Calu3 (cell line): Measurements from ENCODE around the gene CACNA1C. TPM values are rescaled to one million over a fixed set of nuclear protein-coding genes. Genes with fewer than 3 reads are reported as not detected.

Experiments
- BruUV-seq: library from RNA; stranded (reverse); fragments of 400-500 nt; replicated peaks from 2 replicates; lab custom pipeline; 2021; lab: Mats Ljungman, UMichigan
- CTCF ChIA-PET: fragments of 300-600 bp; sonication (Branson Sonifier 250); formaldehyde crosslinking; loops from one replicate; lab custom pipeline; 2022; ENCODE audit warnings: antibody characterized with exemption; lab: Charles Lee
- DNase-seq: peaks from one replicate; pipeline ENCODE4 v3.0.0; 2022
- H3K27ac Mint-ChIP-seq: one replicate; pipeline ENCODE4 v1.8.0; 2022; ENCODE audit warnings: mixed read lengths; ENCODE audit not compliant: unreplicated experiment
- H3K27me3 Mint-ChIP-seq: one replicate; pipeline ENCODE4 v1.8.0; 2022; ENCODE audit warnings: mixed read lengths; ENCODE audit not compliant: unreplicated experiment
- H3K36me3 Mint-ChIP-seq: one replicate; pipeline ENCODE4 v1.8.0; 2022; ENCODE audit warnings: mild to moderate bottlenecking, moderate library complexity, mixed read lengths; ENCODE audit not compliant: insufficient read depth, unreplicated experiment
- H3K4me1 Mint-ChIP-seq: one replicate; pipeline ENCODE4 v1.8.0; 2022; ENCODE audit warnings: mild to moderate bottlenecking, low read depth, mixed read lengths; ENCODE audit not compliant: unreplicated experiment
- H3K4me3 Mint-ChIP-seq: one replicate; pipeline ENCODE4 v1.8.0; 2022; ENCODE audit warnings: mild to moderate bottlenecking, low read depth, moderate library complexity, mixed read lengths; ENCODE audit not compliant: unreplicated experiment
- H3K9me3 Mint-ChIP-seq: one replicate; pipeline ENCODE4 v1.8.0; 2022; ENCODE audit warnings: low read depth, mixed read lengths; ENCODE audit not compliant: unreplicated experiment
- intact Hi-C: fragments of 100-400 bp; cut with micrococcal nuclease; formaldehyde crosslinking; loops from one replicate; pipeline ENCODE4 v1.10.0; 2022; ENCODE audit not compliant: unreplicated experiment
- total RNA-seq: library from RNA; stranded (reverse); gene quantifications from 2 replicates; pipeline ENCODE4 v1.2.3, GENCODE V29; 2022
- TF ChIP-seq, protein P1 (sequence below): fragments of 200-600 bp; IDR thresholded peaks from one replicate; pipeline ENCODE4 v1.8.0; 2022; ENCODE audit warnings: antibody characterized with exemption; ENCODE audit not compliant: unreplicated experiment

CACNA1C gene
- total RNA-seq, 1 experiment from 2014 or later, result not detected

DNA sequence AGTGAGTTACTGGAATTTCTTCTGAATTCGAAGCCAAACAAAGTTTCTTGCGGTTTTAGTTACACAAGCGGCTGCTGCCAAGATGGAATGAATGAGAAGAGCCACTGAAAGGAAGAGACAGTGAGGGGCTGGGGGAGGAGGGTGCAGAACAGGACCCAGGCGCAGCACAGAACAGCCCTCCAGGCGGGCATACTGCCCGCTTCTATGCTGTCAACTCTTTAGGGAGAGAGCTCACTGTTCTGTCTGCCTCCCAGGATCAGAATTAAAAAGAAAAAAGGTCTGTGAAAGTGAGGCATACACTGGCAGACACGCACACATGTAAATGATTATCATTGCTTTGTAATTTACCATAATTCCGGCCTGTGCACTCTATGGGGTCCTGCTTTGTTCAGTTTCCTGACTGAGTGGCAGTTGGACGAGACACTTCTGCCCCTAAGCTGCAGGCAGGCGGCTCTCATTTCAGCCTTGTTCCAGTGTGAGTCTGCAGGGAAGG is 231.6 kb downstream of the CACNA1C start:
- H3K27ac Mint-ChIP-seq, result no peak overlapping the region
- no peaks in the 10 kb centered on the region for H3K4me1 Mint-ChIP-seq
- DNase-seq, result no peak
- TF ChIP-seq, protein P1, sequence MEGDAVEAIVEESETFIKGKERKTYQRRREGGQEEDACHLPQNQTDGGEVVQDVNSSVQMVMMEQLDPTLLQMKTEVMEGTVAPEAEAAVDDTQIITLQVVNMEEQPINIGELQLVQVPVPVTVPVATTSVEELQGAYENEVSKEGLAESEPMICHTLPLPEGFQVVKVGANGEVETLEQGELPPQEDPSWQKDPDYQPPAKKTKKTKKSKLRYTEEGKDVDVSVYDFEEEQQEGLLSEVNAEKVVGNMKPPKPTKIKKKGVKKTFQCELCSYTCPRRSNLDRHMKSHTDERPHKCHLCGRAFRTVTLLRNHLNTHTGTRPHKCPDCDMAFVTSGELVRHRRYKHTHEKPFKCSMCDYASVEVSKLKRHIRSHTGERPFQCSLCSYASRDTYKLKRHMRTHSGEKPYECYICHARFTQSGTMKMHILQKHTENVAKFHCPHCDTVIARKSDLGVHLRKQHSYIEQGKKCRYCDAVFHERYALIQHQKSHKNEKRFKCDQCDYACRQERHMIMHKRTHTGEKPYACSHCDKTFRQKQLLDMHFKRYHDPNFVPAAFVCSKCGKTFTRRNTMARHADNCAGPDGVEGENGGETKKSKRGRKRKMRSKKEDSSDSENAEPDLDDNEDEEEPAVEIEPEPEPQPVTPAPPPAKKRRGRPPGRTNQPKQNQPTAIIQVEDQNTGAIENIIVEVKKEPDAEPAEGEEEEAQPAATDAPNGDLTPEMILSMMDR, result no peak
- no peaks in the 10 kb centered on the region for H3K36me3 Mint-ChIP-seq
- intact Hi-C loops, result loop anchor here (2.0 kb wide), 1 partner anchor 228 kb away; no protein-coding TSS in a partner anchor
- no peak overlapping the region for H3K4me3 Mint-ChIP-seq
- BruUV-seq, result no TSS peak
- no peaks in the 10 kb centered on the region for H3K9me3 Mint-ChIP-seq
- CTCF ChIA-PET, result interaction anchor here (1.0 kb wide), 1 partner anchor 52 kb away, joined by 6 read pairs; no protein-coding TSS in a partner anchor
- peaks cover 80% of the 10 kb centered on the region for H3K27me3 Mint-ChIP-seq

DNA sequence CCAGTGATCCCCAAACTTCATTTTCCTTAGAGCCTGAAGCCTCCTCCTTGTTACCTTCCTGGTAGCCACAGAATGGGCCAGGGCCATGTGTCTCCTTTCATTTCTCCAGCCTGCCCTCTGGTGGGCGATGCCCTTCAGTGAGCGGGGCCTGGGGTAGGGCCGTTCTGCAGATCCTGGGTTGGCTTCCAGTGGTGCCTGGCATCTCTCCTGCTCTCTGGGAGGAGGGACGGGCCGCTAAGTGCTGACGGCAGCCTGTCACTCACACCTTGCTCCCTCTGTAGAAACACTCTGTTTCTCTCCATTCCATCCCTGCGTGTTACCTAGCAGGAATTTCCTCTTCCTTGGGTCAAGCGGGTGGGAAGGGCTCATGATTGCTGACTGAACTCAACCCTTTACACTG is 232.1 kb downstream of the CACNA1C start:
- no peak overlapping the region for H3K27ac Mint-ChIP-seq
- TF ChIP-seq, protein P1, result peak; percentile 66
- H3K4me1 Mint-ChIP-seq, result no peaks in the 10 kb centered on the region
- peak; percentile 78 for DNase-seq
- intact Hi-C loops, result loop anchor here (2.0 kb wide), 1 partner anchor 228 kb away; no protein-coding TSS in a partner anchor
- BruUV-seq, result no TSS peak
- H3K9me3 Mint-ChIP-seq, result no peaks in the 10 kb centered on the region
- H3K4me3 Mint-ChIP-seq, result no peak overlapping the region
- H3K27me3 Mint-ChIP-seq, result peaks cover 82% of the 10 kb centered on the region
- CTCF ChIA-PET, result no interaction called here
- H3K36me3 Mint-ChIP-seq, result no peaks in the 10 kb centered on the region

DNA sequence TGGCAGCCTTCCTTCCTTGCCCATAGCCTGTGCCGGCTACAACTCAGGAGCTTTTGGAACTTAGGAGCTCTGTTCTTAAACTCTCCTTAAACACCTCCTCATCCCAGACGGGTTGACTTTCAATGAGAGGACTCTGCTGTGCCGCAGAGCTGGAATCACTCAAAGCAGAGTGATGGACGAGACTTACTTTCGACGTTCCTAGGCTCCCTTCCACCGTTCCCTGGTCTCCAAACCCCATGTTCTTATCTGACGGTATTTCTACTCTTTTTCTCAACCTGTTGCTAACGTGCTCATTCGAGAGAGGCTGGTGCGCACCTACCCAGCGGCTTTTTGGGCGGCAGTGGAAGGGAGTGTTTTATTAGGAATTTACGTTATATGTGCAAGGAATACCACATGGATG is 232.7 kb downstream of the CACNA1C start:
- TF ChIP-seq, protein P1, result no peak
- no peaks in the 10 kb centered on the region for H3K4me1 Mint-ChIP-seq

DNA sequence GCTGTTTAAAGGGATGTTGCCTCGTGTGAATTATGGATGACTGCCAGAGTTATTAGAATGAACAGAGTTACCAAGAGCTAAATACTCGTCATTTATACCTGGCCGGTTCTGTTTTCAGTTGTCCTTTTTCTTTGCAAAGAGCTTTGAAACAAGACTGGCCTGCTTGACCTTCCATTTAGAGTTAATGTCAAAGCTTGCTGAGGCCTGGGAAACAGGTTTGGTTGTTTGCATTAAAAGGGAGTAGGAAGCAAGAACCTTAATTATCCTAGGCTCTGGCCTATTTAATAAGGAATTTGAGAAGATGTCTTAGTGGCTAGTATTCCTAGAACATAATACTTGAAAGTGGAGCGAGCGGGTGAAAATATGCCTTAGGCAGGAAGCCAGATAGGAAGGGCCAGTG is 233.3 kb downstream of the CACNA1C start:
- no peaks in the 10 kb centered on the region for H3K9me3 Mint-ChIP-seq
- peaks cover 88% of the 10 kb centered on the region for H3K27me3 Mint-ChIP-seq
- H3K36me3 Mint-ChIP-seq, result no peaks in the 10 kb centered on the region
- no peak for DNase-seq
- CTCF ChIA-PET, result no interaction called here
- intact Hi-C loops, result no loop called here
- no peak overlapping the region for H3K4me3 Mint-ChIP-seq
- TF ChIP-seq, protein P1, result no peak
- BruUV-seq, result no TSS peak
- no peaks in the 10 kb centered on the region for H3K4me1 Mint-ChIP-seq
- H3K27ac Mint-ChIP-seq, result no peak overlapping the region

More for the DNA sequence above, 232.7 kb downstream of the CACNA1C start:
- H3K27me3 Mint-ChIP-seq, result peaks cover 88% of the 10 kb centered on the region
- H3K4me3 Mint-ChIP-seq, result no peak overlapping the region
- H3K9me3 Mint-ChIP-seq, result no peaks in the 10 kb centered on the region
- H3K36me3 Mint-ChIP-seq, result no peaks in the 10 kb centered on the region
- no TSS peak for BruUV-seq
- DNase-seq, result no peak
- CTCF ChIA-PET, result no interaction called here
- intact Hi-C loops, result loop anchor here (2.0 kb wide), 1 partner anchor 229 kb away; no protein-coding TSS in a partner anchor
- H3K27ac Mint-ChIP-seq, result no peak overlapping the region
